ENCODE results near the gene QTRT2.

GRCh38 chr3:114083112-114083511 lies 26.6 kb downstream of the QTRT2 start:
- TF ChIP-seq CTCF (IDR thresholded peaks at IDR 0.05) (no peak), POLR2A (IDR thresholded peaks at IDR 0.05) (no peak)
